ENCODE data around the gene POGLUT3.

POGLUT3 gene

DNA sequence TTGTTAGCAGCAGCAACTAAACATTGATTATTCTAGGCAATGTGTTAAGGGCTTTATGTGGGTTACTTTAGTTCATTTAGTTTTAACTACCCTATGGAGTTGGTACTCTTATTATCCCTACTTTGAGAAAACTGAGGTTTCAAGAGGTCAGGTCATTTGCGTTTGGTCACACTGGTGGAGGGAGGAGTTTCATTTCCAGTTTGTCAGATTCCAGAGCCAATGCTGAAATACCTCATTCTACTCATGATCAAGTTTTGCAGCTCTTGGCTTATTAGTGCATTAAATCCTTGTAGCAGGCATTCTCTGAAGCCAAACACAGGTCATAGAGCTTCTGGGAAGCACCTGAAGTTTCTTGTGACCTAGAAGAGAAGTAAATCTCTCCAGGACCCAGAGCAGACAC, 24.1 kb upstream of the POGLUT3 start:
- no peak for TF ChIP-seq ZNF274 (IDR thresholded peaks at IDR 0.05; ENCODE audit: low read depth, low read length)

DNA sequence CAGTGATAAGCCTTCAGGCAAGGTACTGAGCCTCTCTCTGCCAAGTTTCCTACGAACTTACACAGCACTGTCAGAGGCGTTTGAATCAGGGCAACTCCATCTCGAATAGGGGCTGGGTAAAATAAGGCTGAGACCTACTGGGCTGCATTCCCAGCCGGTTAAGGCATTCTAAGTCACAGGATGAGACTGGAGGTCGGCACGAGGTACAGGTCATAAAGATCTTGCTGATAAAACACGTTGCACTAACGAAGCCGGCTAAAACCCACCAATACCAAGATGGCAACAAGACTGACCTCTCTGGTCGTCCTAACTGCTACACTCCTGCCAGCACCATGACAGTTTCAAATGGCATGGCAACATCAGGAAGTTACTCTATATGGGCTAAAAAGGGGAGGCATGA, 20.4 kb upstream of the POGLUT3 start:
- no peak for TF ChIP-seq ZNF274 (IDR thresholded peaks at IDR 0.05; ENCODE audit: low read depth, low read length)
- no peak overlapping the region for H3K4me3 ChIP-seq (ENCODE audit: low read length)

More for the DNA sequence above, 24.1 kb upstream of the POGLUT3 start:
- no peak overlapping the region for H3K4me3 ChIP-seq (ENCODE audit: low read length)

DNA sequence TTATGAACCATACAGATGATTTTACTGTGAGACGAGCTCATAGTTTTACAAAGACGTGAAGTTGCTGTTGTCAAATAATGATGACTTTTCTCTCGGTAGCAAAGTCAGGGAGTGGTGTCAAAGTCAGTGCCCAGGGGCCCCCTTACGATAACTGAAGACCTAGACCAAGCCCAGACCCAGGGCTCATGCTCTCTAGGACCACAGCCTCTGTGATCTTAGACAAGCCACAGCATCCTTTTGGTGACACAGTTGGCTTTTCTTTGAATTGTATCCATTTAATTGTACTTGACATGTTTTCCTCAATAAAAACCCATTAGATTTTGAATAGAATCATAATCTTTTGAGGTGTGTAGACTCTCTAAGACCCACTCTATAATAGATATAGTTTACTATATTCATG, 17.9 kb upstream of the POGLUT3 start:
- TF ChIP-seq ZNF274 (IDR thresholded peaks at IDR 0.05; ENCODE audit: low read depth, low read length) = no peak
- no peak overlapping the region for H3K4me3 ChIP-seq (ENCODE audit: low read length)

DNA sequence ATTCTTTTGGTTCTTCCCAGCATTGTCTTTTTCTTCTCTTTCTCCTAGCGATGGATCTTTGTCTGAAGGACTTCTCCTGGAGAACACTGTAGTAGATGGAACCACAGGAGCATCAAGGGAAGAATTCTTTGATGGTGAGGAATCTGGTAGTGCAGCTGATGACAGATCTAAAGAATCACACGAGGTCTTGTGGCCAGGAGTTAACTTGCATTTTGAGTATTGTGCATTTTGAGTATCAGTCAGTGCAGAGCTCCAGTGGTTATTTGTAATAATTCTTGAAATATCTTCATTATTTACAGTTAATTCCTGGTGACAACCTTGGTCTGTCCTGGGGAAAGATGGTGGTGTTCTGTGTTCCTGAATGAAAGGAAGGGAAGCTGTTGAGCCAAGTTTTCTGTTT, 14.5 kb upstream of the POGLUT3 start:
- no peak for TF ChIP-seq ZNF274 (IDR thresholded peaks at IDR 0.05; ENCODE audit: low read depth, low read length)
- no peak overlapping the region for H3K4me3 ChIP-seq (ENCODE audit: low read length)

DNA sequence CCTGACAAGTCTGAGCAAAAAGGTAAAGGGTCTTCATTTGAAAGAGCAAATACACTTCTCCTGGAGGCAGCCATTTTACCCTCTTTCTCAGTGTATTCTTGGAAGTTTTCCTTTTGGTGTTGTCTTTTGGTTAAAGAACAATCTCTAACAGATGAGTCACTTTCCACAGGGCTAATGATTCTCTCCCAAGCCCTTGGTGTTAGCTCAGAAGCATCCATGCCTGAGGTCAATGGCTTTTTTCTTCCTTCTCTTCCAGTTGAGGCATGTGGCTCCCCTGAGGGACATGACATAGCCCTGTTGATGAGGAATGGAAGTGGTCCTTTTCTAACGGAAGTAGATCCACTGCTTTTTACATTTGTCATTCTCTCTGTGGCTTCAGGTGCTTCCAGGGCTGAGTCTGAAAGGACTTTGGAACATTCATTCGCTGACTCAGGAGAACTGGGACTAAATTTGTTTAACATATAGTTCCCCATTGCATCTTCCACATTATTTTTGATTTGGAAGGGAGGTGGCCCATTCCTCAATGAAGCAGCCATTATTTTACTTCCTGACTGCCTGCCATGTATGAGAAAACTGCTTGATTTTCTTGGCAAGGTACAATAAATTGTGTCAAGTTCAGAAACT, 13.8 kb upstream of the POGLUT3 start:
- H3K4me3 ChIP-seq (ENCODE audit: low read length) = no peak overlapping the region
- no peak for TF ChIP-seq ZNF274 (IDR thresholded peaks at IDR 0.05; ENCODE audit: low read depth, low read length)

DNA sequence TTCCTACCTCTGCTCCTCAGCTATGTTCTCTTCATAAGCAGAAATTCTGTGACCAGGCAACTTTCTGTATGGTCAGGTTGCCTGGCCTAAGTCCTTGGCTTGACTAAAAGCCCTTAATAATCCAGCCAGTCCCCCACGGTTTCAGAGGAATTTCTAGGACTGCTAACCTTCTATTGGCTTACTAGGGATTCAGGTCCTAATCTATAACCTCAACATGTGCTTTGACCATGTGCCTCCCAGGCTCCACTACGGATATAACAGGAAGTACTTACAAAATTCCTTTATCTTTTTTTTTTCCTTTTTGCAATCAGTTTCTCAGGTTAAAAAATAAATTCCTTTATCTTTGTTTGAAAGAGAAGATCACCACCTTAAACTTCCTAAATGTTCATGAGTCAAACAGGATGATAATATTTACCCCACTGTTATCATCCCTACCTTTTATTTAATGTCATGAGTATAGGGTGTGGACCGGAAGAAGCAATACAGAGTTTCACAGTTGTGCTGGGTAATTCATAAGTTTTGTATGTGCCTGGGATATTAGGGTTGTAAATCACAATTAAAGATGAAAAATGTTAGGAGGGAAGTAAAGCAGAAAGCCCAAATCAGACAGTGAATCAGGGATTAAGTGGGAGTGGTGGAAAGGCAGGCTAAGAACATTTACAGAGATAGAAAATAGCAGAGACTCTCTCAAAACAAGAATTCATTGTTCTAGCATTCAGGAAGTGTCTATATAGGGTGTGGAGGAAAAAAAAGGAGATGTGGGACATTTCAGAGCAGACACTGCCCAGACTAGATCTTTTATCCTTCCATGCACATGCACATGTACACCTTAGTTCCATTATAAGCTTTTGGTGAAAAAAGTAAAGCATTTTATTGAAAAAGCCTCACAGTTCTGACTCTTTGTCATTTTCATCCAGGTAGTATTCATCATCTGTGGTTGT, 10.7 kb upstream of the POGLUT3 start:
- TF ChIP-seq ZNF274 (IDR thresholded peaks at IDR 0.05; ENCODE audit: low read depth, low read length) = no peak
- no peak overlapping the region for H3K4me3 ChIP-seq (ENCODE audit: low read length)

DNA sequence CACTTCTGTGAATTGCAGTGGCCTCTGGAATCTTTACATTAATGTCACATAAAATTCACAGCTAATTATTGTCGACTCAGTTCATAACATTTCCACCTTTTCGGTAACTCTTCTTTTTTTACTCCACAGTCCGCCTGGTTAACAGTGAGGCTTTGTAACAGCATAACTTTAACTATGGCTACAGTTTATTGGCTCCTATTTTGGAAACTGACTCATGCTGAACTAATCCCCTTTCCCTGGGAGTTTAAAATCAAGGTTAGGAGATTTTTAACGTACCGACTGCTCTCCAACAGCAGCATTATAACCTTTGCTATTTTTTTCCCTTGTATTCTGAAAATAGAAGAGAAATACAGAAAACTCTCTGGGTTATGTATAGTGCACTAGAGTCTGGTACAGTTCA, 3.2 kb upstream of the POGLUT3 start:
- no peak for TF ChIP-seq ZNF274 (IDR thresholded peaks at IDR 0.05; ENCODE audit: low read depth, low read length)
- H3K4me3 ChIP-seq (ENCODE audit: low read length) = no peak overlapping the region

DNA sequence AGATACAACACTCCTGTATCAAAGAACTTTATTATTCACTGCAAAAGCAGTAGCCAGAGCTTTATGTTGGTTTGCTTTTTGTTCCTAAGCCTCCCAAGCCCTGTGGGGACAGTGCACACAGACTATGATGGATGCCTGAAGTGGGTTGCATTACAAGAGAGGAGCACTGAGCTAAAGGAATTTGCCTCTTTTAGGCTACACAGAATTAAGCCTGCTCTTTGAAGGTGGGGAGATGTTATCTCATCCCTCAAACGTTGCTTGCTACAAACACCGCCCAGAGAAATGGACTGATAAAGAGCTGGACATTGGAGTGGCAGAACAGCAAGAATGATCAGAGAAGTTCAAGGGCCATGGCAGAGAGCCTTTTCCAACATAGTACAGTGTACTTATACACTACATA, 2.5 kb upstream of the POGLUT3 start:
- H3K4me3 ChIP-seq (ENCODE audit: low read length) = no peak overlapping the region
- no peak for TF ChIP-seq ZNF274 (IDR thresholded peaks at IDR 0.05; ENCODE audit: low read depth, low read length)

DNA sequence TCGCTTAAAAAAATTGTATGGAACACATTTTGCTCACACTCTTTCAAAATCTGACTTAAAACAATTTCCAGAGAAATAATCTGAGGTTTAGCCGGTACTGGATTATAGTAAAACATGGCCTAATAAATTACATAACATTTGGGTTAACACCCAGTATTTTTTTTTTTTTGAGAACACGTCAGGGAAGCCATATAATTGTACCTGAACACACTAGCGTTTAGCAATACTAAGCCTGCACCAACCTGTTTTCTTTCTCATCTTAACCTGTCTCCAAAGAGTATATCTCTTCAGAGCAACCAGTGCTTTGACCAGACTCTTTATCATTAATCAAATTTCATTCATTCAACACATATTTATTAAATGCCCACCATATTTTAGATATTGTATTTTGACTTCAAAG, 2.0 kb upstream of the POGLUT3 start:
- no peak overlapping the region for H3K4me3 ChIP-seq (ENCODE audit: low read length)
- no peak for TF ChIP-seq ZNF274 (IDR thresholded peaks at IDR 0.05; ENCODE audit: low read depth, low read length)

DNA sequence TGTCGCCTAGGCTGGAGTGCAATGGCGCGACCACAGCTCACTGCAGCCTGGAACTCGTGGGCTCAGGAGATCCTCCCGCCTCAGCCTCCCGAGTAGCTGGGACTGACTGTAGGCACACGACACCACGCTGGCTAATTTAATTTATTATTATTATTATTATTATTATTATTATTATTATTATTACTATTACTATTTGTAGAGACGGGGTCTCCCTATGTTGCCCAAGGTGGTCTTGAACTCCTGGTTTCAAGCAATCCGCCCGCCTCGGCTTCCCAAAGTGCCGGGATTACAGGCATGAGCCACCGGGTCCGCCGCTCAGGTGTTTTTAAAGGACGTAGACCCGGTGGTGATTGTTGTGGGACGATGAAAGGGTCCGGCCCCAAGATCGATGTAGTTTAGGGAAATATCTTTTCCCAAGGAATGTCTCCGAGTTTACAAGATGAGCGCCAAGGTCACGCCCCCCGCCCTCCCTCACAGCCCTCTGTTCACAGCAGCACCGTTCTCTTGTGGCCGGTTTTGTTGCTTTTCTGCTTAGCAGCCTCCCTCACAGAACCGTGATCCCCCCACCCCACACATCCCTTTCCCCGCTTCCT, 728 bp upstream of the POGLUT3 start:
- no peak for TF ChIP-seq ZNF274 (IDR thresholded peaks at IDR 0.05; ENCODE audit: low read depth, low read length)
- peak overlapping the region; percentile 69; the same call in 1 of the 2 replicates for H3K4me3 ChIP-seq (ENCODE audit: low read length)

DNA sequence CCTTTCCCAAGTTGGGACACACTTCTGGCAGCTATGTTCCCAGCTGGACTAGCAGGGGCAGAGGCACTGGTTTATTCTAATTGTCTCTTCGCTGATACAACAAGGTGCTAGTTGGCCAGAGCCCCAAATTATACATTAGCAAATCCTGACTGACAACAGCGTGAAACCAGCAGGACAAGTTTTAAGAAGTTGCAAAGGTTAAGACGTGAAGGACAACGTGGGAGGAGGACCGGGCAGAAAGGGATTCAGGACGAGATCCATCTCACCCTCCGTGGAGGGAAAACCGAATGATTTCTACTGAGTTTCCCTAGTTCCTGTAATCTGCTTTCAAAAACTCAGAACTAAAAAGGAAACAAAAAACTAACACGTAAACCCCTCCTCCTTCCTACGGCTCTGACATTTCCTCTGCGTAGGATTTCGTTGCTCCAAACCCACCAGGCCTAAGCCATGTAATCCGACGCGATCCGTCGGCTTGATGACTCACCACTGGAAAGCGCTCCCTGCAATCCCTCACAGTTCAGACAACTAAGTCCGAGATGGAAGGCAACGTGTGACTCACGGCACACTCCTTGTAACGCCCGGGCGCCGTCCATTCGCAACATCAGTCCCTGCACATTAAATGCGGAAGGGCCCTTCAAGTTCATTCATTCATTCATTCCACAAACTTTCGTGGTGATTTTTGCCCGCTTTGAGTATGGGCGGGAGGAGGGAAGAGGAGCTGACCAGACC, 703 bp downstream of the POGLUT3 start:
- TF ChIP-seq ZNF274 (IDR thresholded peaks at IDR 0.05; ENCODE audit: low read depth, low read length) = no peak
- peak overlapping the region; percentile 69 for H3K4me3 ChIP-seq (ENCODE audit: low read length)

DNA sequence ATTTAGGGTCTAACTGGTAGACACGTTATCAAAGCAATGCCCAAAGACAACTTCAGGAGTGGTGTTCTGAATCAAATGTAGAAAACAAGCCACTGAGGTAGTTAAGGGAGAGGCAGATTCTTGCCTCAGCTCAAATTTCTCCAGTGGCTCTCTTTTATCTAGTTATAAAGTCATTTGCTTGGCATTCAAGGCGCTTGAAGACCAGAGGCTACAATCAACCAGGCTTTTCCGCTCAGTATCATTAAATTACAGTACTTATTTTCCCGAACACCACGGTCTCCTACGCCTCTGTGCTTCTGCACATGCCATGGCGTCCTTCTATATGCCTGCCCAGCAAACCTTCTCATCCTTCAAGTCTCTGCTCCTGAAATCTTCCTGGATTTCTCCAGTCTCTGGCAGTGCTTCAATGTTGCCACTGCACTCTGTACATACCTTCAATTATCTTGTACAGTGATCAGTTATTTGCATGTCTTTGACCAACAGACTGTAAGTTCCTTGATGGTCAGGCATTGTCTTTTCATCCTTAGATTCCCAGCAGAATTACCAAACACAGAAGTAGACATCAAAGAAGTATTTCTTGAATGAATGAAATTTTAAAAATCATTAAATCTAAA, 1.4 kb downstream of the POGLUT3 start:
- TF ChIP-seq ZNF274 (IDR thresholded peaks at IDR 0.05; ENCODE audit: low read depth, low read length) = no peak
- H3K4me3 ChIP-seq (ENCODE audit: low read length) = peak overlapping the region; percentile 69

DNA sequence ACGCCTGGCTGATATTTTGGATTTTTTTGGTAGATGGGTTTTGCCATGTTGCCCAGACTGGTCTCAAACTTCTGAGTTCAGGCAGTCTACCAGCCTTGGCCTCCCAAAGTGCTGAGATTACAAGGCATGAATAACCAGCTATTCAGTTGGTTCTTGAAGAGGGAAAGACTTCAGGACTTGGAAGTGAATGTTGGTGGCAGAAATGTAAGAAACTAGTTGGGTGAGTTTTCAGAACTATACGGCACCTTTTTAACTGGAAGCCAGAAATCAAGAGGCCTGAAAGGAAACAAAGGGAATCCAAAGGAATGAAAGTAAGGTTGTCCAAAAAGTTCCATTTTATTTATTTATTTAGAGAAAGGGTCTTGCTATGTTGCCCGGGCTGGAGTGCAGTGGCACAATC, 2.9 kb downstream of the POGLUT3 start:
- no peak for TF ChIP-seq ZNF274 (IDR thresholded peaks at IDR 0.05; ENCODE audit: low read depth, low read length)

DNA sequence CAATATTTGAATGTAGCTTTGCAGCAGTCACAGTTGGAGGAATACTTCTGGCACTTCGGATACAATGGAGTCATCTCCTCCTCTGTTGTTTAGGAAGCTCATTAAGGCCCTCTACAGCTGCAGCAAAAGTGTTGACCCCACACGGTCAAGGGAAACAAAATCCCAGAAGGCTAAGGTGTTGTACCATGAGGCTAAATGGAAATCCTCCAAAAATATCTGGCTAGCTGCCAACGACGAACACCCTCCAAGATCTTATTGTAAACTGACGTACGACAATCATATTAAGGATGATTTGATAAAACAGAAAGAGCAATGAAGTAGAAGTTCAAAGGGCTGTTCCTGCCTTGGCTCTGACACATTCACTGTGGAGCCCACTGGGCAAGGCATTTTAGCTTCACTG, 4.0 kb downstream of the POGLUT3 start:
- TF ChIP-seq ZNF274 (IDR thresholded peaks at IDR 0.05; ENCODE audit: low read depth, low read length) = no peak
- no peak overlapping the region for H3K4me3 ChIP-seq (ENCODE audit: low read length)

More for the DNA sequence above, 2.9 kb downstream of the POGLUT3 start:
- no peak overlapping the region for H3K4me3 ChIP-seq (ENCODE audit: low read length)
